ENCODE results near the gene C6orf62.

C6orf62 gene

DNA sequence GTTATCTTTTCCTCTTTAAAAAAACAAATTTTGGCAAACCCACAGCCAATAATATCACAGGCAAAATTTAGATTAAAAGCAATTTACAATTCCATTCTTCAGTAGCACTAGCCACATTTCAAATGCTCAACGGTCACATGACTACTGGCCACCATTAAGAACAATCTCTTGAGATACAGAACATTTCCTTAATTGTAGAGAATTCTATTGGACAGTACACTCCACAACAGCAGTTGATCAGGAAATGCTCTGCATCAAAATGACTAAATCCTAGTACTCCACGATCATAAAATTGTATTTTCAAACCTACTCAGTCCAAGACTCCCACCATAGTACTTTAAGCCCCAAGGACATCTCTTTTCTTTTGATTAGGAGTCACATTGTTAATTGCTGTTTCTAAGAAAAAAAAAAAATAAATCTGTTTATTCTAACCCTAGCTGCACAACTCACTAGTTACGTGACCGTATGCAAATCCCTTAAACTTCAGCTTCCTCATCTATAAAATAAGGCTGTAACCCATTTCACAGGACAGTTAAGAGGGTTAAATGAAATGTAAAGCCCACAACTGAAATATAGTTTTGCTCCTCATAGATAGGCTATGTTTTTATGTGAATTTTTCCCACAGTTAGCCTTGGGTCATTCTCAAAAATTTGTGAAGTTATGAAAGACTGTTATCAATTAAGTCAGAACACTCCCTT is 9.8 kb downstream of the C6orf62 start:
- ATAC-seq (ENCODE audit: low read depth) = no peak

DNA sequence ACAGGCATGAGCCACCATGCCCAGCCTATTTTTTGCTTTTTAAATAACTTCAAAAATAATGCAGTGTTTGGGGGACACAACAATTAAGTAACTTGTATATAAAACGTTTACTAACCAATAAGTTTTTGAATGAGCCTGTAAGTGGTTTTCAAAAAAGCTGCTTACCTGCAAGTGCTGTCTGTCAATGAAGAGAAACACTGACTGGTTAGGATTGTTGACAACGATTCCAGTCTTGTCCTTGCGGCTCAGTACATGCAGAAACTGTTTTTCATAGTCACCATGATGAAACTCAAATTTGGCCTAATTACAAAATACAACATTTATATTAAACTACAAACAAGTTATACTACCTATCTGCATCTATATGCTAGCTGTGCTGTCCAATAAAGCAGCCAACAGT is 10.3 kb downstream of the C6orf62 start:
- Histone ChIP-seq H3K27ac (ENCODE audit: poor library complexity, severe bottlenecking) (no peak overlapping the region), H3K4me3 (ENCODE audit: severe bottlenecking) (no peak overlapping the region), H3K36me3 (ENCODE audit: low read depth) (peaks cover 100% of the 10 kb centered on the region), H3K4me1 (ENCODE audit: insufficient read depth, poor library complexity, severe bottlenecking) (peaks cover 4% of the 10 kb centered on the region), H3K27me3 (ENCODE audit: insufficient read depth, poor library complexity, severe bottlenecking) (no peaks in the 10 kb centered on the region), H3K9me3 (ENCODE audit: severe bottlenecking) (no peaks in the 10 kb centered on the region)
- DNase-seq (ENCODE audit: low spot score) (no peak), ATAC-seq (ENCODE audit: low read depth) (no peak)
- TF ChIP-seq, protein P1, sequence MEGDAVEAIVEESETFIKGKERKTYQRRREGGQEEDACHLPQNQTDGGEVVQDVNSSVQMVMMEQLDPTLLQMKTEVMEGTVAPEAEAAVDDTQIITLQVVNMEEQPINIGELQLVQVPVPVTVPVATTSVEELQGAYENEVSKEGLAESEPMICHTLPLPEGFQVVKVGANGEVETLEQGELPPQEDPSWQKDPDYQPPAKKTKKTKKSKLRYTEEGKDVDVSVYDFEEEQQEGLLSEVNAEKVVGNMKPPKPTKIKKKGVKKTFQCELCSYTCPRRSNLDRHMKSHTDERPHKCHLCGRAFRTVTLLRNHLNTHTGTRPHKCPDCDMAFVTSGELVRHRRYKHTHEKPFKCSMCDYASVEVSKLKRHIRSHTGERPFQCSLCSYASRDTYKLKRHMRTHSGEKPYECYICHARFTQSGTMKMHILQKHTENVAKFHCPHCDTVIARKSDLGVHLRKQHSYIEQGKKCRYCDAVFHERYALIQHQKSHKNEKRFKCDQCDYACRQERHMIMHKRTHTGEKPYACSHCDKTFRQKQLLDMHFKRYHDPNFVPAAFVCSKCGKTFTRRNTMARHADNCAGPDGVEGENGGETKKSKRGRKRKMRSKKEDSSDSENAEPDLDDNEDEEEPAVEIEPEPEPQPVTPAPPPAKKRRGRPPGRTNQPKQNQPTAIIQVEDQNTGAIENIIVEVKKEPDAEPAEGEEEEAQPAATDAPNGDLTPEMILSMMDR (IDR thresholded peaks at IDR 0.05; ENCODE audit: poor library complexity, severe bottlenecking) = no peak

More for the DNA sequence above, 9.8 kb downstream of the C6orf62 start:
- TF ChIP-seq, protein P1 (IDR thresholded peaks at IDR 0.05; ENCODE audit: poor library complexity, severe bottlenecking) = no peak
- H3K27me3 ChIP-seq (ENCODE audit: insufficient read depth, poor library complexity, severe bottlenecking) = no peaks in the 10 kb centered on the region
- peaks cover 100% of the 10 kb centered on the region for H3K36me3 ChIP-seq (ENCODE audit: low read depth)
- H3K4me3 ChIP-seq (ENCODE audit: severe bottlenecking) = no peak overlapping the region
- no peaks in the 10 kb centered on the region for H3K9me3 ChIP-seq (ENCODE audit: severe bottlenecking)
- H3K27ac ChIP-seq (ENCODE audit: poor library complexity, severe bottlenecking) = no peak overlapping the region
- no peak for DNase-seq (ENCODE audit: low spot score)
- H3K4me1 ChIP-seq (ENCODE audit: insufficient read depth, poor library complexity, severe bottlenecking) = peaks cover 4% of the 10 kb centered on the region

DNA sequence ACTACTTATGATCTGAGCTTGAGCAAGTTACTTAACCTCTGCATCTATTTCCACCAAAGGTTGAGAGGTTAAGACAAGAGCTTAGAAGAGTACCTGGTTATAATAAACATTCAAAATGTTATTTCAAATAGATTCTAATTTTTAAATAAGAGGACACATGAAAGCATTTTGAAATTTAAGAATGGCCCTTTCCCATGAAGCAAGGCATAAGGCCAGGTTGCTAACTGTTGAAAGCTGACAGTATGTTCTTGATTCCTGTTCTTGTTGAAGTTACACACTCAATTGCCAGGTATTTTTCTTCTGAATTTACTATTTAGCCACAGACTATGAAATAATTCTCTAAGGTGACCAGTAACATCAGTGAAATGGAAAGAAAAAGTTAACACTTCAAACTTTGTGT is 14.5 kb downstream of the C6orf62 start:
- no peak overlapping the region for H3K27ac ChIP-seq (ENCODE audit: poor library complexity, severe bottlenecking)
- ATAC-seq (ENCODE audit: low read depth) (no peak), DNase-seq (ENCODE audit: low spot score) (no peak)
- no peaks in the 10 kb centered on the region for H3K4me1 ChIP-seq (ENCODE audit: insufficient read depth, poor library complexity, severe bottlenecking)
- no peaks in the 10 kb centered on the region for H3K27me3 ChIP-seq (ENCODE audit: insufficient read depth, poor library complexity, severe bottlenecking)
- TF ChIP-seq, protein P1 (IDR thresholded peaks at IDR 0.05; ENCODE audit: poor library complexity, severe bottlenecking) = no peak
- no peak overlapping the region for H3K4me3 ChIP-seq (ENCODE audit: severe bottlenecking)
- peaks cover 77% of the 10 kb centered on the region for H3K36me3 ChIP-seq (ENCODE audit: low read depth)
- H3K9me3 ChIP-seq (ENCODE audit: severe bottlenecking) = no peaks in the 10 kb centered on the region

DNA sequence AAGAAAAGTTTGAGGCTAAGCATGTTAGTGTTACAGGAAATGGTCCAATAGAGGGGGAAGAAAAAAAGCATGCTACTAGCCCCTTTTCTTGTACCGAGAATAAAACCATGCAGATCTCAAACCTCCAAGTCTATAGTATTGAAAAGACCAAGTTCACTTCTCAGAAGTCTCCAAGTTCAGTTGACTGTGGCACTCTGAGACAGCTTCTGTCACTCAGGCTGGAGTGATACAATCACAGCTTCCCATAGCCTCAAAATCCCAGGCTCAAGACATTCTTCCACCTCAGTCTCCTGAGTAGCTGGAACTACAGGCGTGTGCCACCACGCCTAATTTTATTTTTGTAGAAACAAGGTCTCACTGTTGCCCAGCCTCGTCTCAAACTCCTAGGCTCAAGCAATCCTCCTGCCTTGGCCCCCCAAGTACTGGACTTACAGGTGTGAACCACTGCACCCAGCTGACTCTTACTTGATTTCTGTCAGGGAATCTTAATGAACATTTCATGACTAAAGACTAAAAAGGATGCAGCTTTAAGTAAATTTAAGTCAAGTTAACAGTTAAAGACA is 16.2 kb downstream of the C6orf62 start:
- H3K27ac ChIP-seq (ENCODE audit: poor library complexity, severe bottlenecking) = no peak overlapping the region
- no peak overlapping the region for H3K4me3 ChIP-seq (ENCODE audit: severe bottlenecking)
- DNase-seq (ENCODE audit: low spot score) (no peak), ATAC-seq (ENCODE audit: low read depth) (peak; percentile 22; the same call in 1 of the 3 replicates)
- H3K36me3 ChIP-seq (ENCODE audit: low read depth) = peaks cover 71% of the 10 kb centered on the region
- H3K4me1 ChIP-seq (ENCODE audit: insufficient read depth, poor library complexity, severe bottlenecking) = no peaks in the 10 kb centered on the region
- H3K27me3 ChIP-seq (ENCODE audit: insufficient read depth, poor library complexity, severe bottlenecking) = no peaks in the 10 kb centered on the region
- H3K9me3 ChIP-seq (ENCODE audit: severe bottlenecking) = no peaks in the 10 kb centered on the region
- TF ChIP-seq, protein P1 (IDR thresholded peaks at IDR 0.05; ENCODE audit: poor library complexity, severe bottlenecking) = no peak
